GM18867 (cell line): Measurements from ENCODE around the gene ABHD17A.
"Not testable (repeated sequence)": the region's sequence is repeated elsewhere in the genome, so short reads cannot be mapped to it uniquely, and the experiment has no call there.

Experiments
- ATAC-seq: cut with Tn5 transposase; IDR thresholded peaks from one replicate; pipeline ENCODE4 v1.9.1; 2021; ENCODE audit warnings: mild to moderate bottlenecking, moderate library complexity; ENCODE audit not compliant: unreplicated experiment

ABHD17A gene

GRCh38 chr19:1911098-1911497 is 25.8 kb upstream of the ABHD17A start:
- no peak for ATAC-seq

- no peak for ATAC-seq
Measured at GRCh38 chr19:1910177-1910576, 24.9 kb upstream of the ABHD17A start.

- no peak for ATAC-seq
Measured at GRCh38 chr19:1909761-1910080, 24.4 kb upstream of the ABHD17A start.

GRCh38 chr19:1908364-1908678 is 23.0 kb upstream of the ABHD17A start:
- no peak for ATAC-seq

GRCh38 chr19:1907563-1908363 is 22.5 kb upstream of the ABHD17A start:
- no peak for ATAC-seq

GRCh38 chr19:1906985-1907562 is 21.8 kb upstream of the ABHD17A start:
- no peak for ATAC-seq

- ATAC-seq: no peak
Measured at GRCh38 chr19:1905863-1906375, 20.6 kb upstream of the ABHD17A start.

- peak; percentile 84 for ATAC-seq
Measured at GRCh38 chr19:1905110-1905862, 20.0 kb upstream of the ABHD17A start, which contains the start of the genes ADAT3 and SCAMP4. ADAT3 (plus strand) TSS chr19:1905399; CDS start chr19:1912048, 6,649 bp downstream. SCAMP4 (plus strand) TSS chr19:1905399; CDS start chr19:1915020, 9,621 bp downstream.

- no peak for ATAC-seq
Measured at GRCh38 chr19:1904860-1905109, 19.5 kb upstream of the ABHD17A start.

- ATAC-seq: no peak
Measured at GRCh38 chr19:1902923-1903322, 17.6 kb upstream of the ABHD17A start.

GRCh38 chr19:1901940-1902404 is 16.7 kb upstream of the ABHD17A start:
- ATAC-seq: no peak

GRCh38 chr19:1896508-1896907 is 11.2 kb upstream of the ABHD17A start:
- no peak for ATAC-seq

- no peak for ATAC-seq
Measured at GRCh38 chr19:1893791-1894190, 8.5 kb upstream of the ABHD17A start.

- ATAC-seq: no peak
Measured at GRCh38 chr19:1889907-1890306, 4.6 kb upstream of the ABHD17A start.

- ATAC-seq: no peak
Measured at GRCh38 chr19:1888385-1888784, 3.1 kb upstream of the ABHD17A start.

- ATAC-seq: not testable (repeated sequence)
Measured at GRCh38 chr19:1886360-1886759, 1.1 kb upstream of the ABHD17A start.

GRCh38 chr19:1884719-1885334 is 469 bp downstream of the ABHD17A start:
- peak; percentile 17 for ATAC-seq

GRCh38 chr19:1884291-1884718 is 991 bp downstream of the ABHD17A start:
- ATAC-seq: no peak

GRCh38 chr19:1883784-1884183 is 1.5 kb downstream of the ABHD17A start:
- no peak for ATAC-seq

- ATAC-seq: no peak
Measured at GRCh38 chr19:1882786-1883692, 2.3 kb downstream of the ABHD17A start.
